BLaER1 treated with 17β-estradiol and CSF1 and Interleukin-3, amounts not matched to agents 10 nM and 100 nM (cell line): ENCODE data around the gene MAP2K5.

Source experiments
- H3K27ac ChIP-seq, 11 experiments: shearing (Covaris generic); formaldehyde crosslinking; 2 replicates each; pipeline ENCODE4 v1.8.1; 2022
- H3K27me3 ChIP-seq, 11 experiments: shearing (Covaris generic); formaldehyde crosslinking; 2 replicates each; pipeline ENCODE4 v1.8.1; 2022
- H3K36me3 ChIP-seq, 11 experiments: shearing (Covaris generic); formaldehyde crosslinking; 2 replicates each; pipeline ENCODE4 v1.8.1; 2022
- H3K4me1 ChIP-seq, 10 experiments: shearing (Covaris generic); formaldehyde crosslinking; 2 replicates each; pipeline ENCODE4 v1.8.1; 2022
- H3K4me2 ChIP-seq, 11 experiments: shearing (Covaris generic); formaldehyde crosslinking; 2 replicates each; pipeline ENCODE4 v1.8.1; 2022
- H3K4me3 ChIP-seq, 10 experiments: shearing (Covaris generic); formaldehyde crosslinking; 2 replicates each; pipeline ENCODE4 v1.8.1; 2022
- H3K9ac ChIP-seq, 11 experiments: shearing (Covaris generic); formaldehyde crosslinking; 2 replicates each; pipeline ENCODE4 v1.8.1; 2022
- H3K9me3 ChIP-seq, 11 experiments: shearing (Covaris generic); formaldehyde crosslinking; replicated peaks in 1 of 11; 2 replicates each; pipeline ENCODE4 v1.8.1; 2022
- H4K20me1 ChIP-seq, 11 experiments: shearing (Covaris generic); formaldehyde crosslinking; 2 replicates each; pipeline ENCODE4 v1.8.1; 2022
- Cebpa-rat ChIP-seq, 11 experiments: shearing (Covaris generic); IDR thresholded peaks; 2 replicates each; pipeline ENCODE4 v1.8.1; 2022

The MAP2K5 gene

GRCh38 chr15:67515557-67515956 is 26.9 kb upstream of the MAP2K5 start:
- Histone ChIP-seq H3K4me3 (no peak overlapping the region), H3K4me1 (peaks cover 0 to 10% (median 6%) of the 10 kb centered on the region in 10 experiments; a peak in 14 of 20 replicates), H3K9me3 (no peaks in the 10 kb centered on the region), H3K4me2 (no peak overlapping the region), H3K27ac (no peak overlapping the region), H3K36me3 (peaks cover 0 to 73% (median 46%) of the 10 kb centered on the region in 11 experiments; a peak in 19 of 22 replicates), H3K9ac (no peak overlapping the region), H3K27me3 (no peaks in the 10 kb centered on the region), H4K20me1 (no peaks in the 10 kb centered on the region; a peak in 1 of 22 replicates)
- TF ChIP-seq Cebpa-rat (IDR thresholded peaks at IDR 0.05): no peak

GRCh38 chr15:67520321-67521028 is 22.0 kb upstream of the MAP2K5 start:
- H3K27ac ChIP-seq: peak overlapping the region; percentile 78 to 99 (median 97); a peak in 21 of 22 replicates
- H4K20me1 ChIP-seq: peaks cover 0 to 32% (median 0%) of the 10 kb centered on the region in 11 experiments; a peak in 9 of 22 replicates
- H3K4me2 ChIP-seq: peak overlapping the region; percentile 72 to 98 (median 90)
- peak overlapping the region; percentile 85 to 98 (median 96) for H3K9ac ChIP-seq
- H3K36me3 ChIP-seq: peaks cover 0 to 24% (median 9%) of the 10 kb centered on the region in 11 experiments; a peak in 9 of 22 replicates
- peaks cover 17 to 36% (median 26%) of the 10 kb centered on the region in 10 experiments for H3K4me1 ChIP-seq
- H3K27me3 ChIP-seq: no peaks in the 10 kb centered on the region
- no peak for TF ChIP-seq Cebpa-rat (IDR thresholded peaks at IDR 0.05)
- no peaks in the 10 kb centered on the region for H3K9me3 ChIP-seq
- peak overlapping the region; percentile 75 to 88 (median 80) for H3K4me3 ChIP-seq

- peaks cover 0 to 25% (median 8%) of the 10 kb centered on the region in 11 experiments; a peak in 10 of 22 replicates for H3K36me3 ChIP-seq
- no peaks in the 10 kb centered on the region for H3K9me3 ChIP-seq
- H3K4me3 ChIP-seq: peak within 1 kb of the TSS; percentile 75 to 88 (median 80)
- no peak for TF ChIP-seq Cebpa-rat (IDR thresholded peaks at IDR 0.05)
- H3K9ac ChIP-seq: peak within 1 kb of the TSS; percentile 85 to 98 (median 96)
- peaks cover 0 to 37% (median 0%) of the 10 kb centered on the region in 11 experiments; a peak in 9 of 22 replicates for H4K20me1 ChIP-seq
- H3K4me1 ChIP-seq: peaks cover 17 to 36% (median 26%) of the 10 kb centered on the region in 10 experiments
- H3K27ac ChIP-seq: peak within 1 kb of the TSS; percentile 78 to 99 (median 97)
- H3K27me3 ChIP-seq: no peaks in the 10 kb centered on the region
- H3K4me2 ChIP-seq: peak within 1 kb of the TSS; percentile 72 to 98 (median 90)
Measured at GRCh38 chr15:67521029-67521782, 21.3 kb upstream of the MAP2K5 start, which contains the start of gene C15orf61. TSS of gene C15orf61 (plus strand) at chr15:67521131. CDS start at chr15:67521249, 118 bp downstream.

GRCh38 chr15:67521783-67522568 is 20.5 kb upstream of the MAP2K5 start:
- H3K9me3 ChIP-seq: no peaks in the 10 kb centered on the region
- no peaks in the 10 kb centered on the region for H3K27me3 ChIP-seq
- peak in 6 of 11 experiments; percentile 12 to 84 (median 69); a peak in 11 of 22 replicates for TF ChIP-seq Cebpa-rat (IDR thresholded peaks at IDR 0.05)
- H3K4me3 ChIP-seq: peak overlapping the region; percentile 75 to 88 (median 80)
- peaks cover 0 to 37% (median 0%) of the 10 kb centered on the region in 11 experiments; a peak in 9 of 22 replicates for H4K20me1 ChIP-seq
- H3K9ac ChIP-seq: peak overlapping the region; percentile 85 to 98 (median 96)
- peaks cover 17 to 36% (median 26%) of the 10 kb centered on the region in 10 experiments for H3K4me1 ChIP-seq
- H3K4me2 ChIP-seq: peak overlapping the region; percentile 72 to 98 (median 90)
- peak overlapping the region; percentile 78 to 99 (median 97) for H3K27ac ChIP-seq
- H3K36me3 ChIP-seq: peaks cover 0 to 25% (median 10%) of the 10 kb centered on the region in 11 experiments; a peak in 12 of 22 replicates

GRCh38 chr15:67523330-67523729 is 19.2 kb upstream of the MAP2K5 start:
- H3K36me3 ChIP-seq: peaks cover 0 to 31% (median 24%) of the 10 kb centered on the region in 11 experiments; a peak in 14 of 22 replicates
- H4K20me1 ChIP-seq: peaks cover 0 to 37% (median 0%) of the 10 kb centered on the region in 11 experiments; a peak in 9 of 22 replicates
- H3K27me3 ChIP-seq: no peaks in the 10 kb centered on the region
- peaks cover 17 to 36% (median 26%) of the 10 kb centered on the region in 10 experiments for H3K4me1 ChIP-seq
- H3K9ac ChIP-seq: peak overlapping the region in 6 of 11 experiments; percentile 88 to 98 (median 96); a peak in 11 of 22 replicates
- H3K27ac ChIP-seq: peak overlapping the region in 2 of 11 experiments; percentile 93 to 99; a peak in 4 of 22 replicates
- TF ChIP-seq Cebpa-rat (IDR thresholded peaks at IDR 0.05): no peak
- H3K4me2 ChIP-seq: peak overlapping the region; percentile 72 to 98 (median 90); a peak in 19 of 22 replicates
- H3K4me3 ChIP-seq: peak overlapping the region in 8 of 10 experiments; percentile 75 to 88 (median 80); a peak in 8 of 20 replicates
- H3K9me3 ChIP-seq: no peaks in the 10 kb centered on the region

- H3K4me3 ChIP-seq: no peak overlapping the region
- peaks cover 17 to 36% (median 26%) of the 10 kb centered on the region in 10 experiments for H3K4me1 ChIP-seq
- TF ChIP-seq Cebpa-rat (IDR thresholded peaks at IDR 0.05): no peak
Measured at GRCh38 chr15:67524235-67524634, 18.3 kb upstream of the MAP2K5 start.

GRCh38 chr15:67528513-67528912 is 14.0 kb upstream of the MAP2K5 start:
- TF ChIP-seq Cebpa-rat (IDR thresholded peaks at IDR 0.05): no peak
- Histone ChIP-seq H3K4me1 (peaks cover 0 to 12% (median 9%) of the 10 kb centered on the region in 10 experiments; a peak in 17 of 20 replicates), H3K9me3 (no peaks in the 10 kb centered on the region), H4K20me1 (peaks cover 0 to 23% (median 0%) of the 10 kb centered on the region in 11 experiments; a peak in 8 of 22 replicates), H3K4me3 (no peak overlapping the region), H3K36me3 (peaks cover 0 to 47% (median 30%) of the 10 kb centered on the region in 11 experiments; a peak in 15 of 22 replicates), H3K27ac (no peak overlapping the region), H3K9ac (no peak overlapping the region), H3K27me3 (no peaks in the 10 kb centered on the region), H3K4me2 (no peak overlapping the region)

More at GRCh38 chr15:67524235-67524634, 18.3 kb upstream of the MAP2K5 start:
- H3K9ac ChIP-seq: peak overlapping the region in 1 of 11 experiments; percentile 18; a peak in 1 of 22 replicates
- peaks cover 0 to 39% (median 27%) of the 10 kb centered on the region in 11 experiments; a peak in 15 of 22 replicates for H3K36me3 ChIP-seq
- H4K20me1 ChIP-seq: peaks cover 0 to 37% (median 0%) of the 10 kb centered on the region in 11 experiments; a peak in 8 of 22 replicates
- no peaks in the 10 kb centered on the region for H3K9me3 ChIP-seq
- H3K27me3 ChIP-seq: no peaks in the 10 kb centered on the region
- no peak overlapping the region for H3K27ac ChIP-seq
- peak overlapping the region in 6 of 11 experiments; percentile 4 to 94 (median 84); a peak in 9 of 22 replicates for H3K4me2 ChIP-seq
